H9 (cell line): ENCODE measurements around the gene GRID2. TPM values are rescaled to one million over a fixed set of nuclear protein-coding genes. Genes with fewer than 3 reads are reported as not detected.

ENCODE experiments used
- DNase-seq: peaks from one replicate; pipeline ENCODE4 v3.0.0-alpha.2; 2017
- H2AFZ ChIP-seq: one replicate; pipeline ENCODE4 v1.6.1; 2013; ENCODE audit warnings: mild to moderate bottlenecking, low read length, control low read depth, moderate library complexity
- H2AK5ac ChIP-seq: 2 replicates; pipeline ENCODE4 v1.6.1; 2013; ENCODE audit warnings: low read length, control low read depth, mixed read lengths; ENCODE audit not compliant: insufficient read length
- H2BK120ac ChIP-seq: one replicate; pipeline ENCODE4 v1.6.1; 2013; ENCODE audit warnings: low read depth, mild to moderate bottlenecking, low read length, control low read depth, inconsistent platforms; ENCODE audit not compliant: poor library complexity, severe bottlenecking
- H2BK12ac ChIP-seq: 2 replicates; pipeline ENCODE4 v1.6.1; 2013; ENCODE audit warnings: low read length, control low read depth, mixed read lengths, low read depth; ENCODE audit not compliant: insufficient read length
- H2BK15ac ChIP-seq: 2 replicates; pipeline ENCODE4 v1.6.1; 2013; ENCODE audit warnings: low read depth, low read length, control low read depth
- H2BK20ac ChIP-seq: one replicate; pipeline ENCODE4 v1.6.1; 2013; ENCODE audit warnings: low read depth, mild to moderate bottlenecking, low read length, control low read depth, inconsistent platforms; ENCODE audit not compliant: poor library complexity, severe bottlenecking
- H2BK5ac ChIP-seq: 2 replicates; pipeline ENCODE4 v1.6.1; 2013; ENCODE audit warnings: low read length, control low read depth, mixed read lengths; ENCODE audit not compliant: insufficient read length
- H3K14ac ChIP-seq: 2 replicates; pipeline ENCODE4 v1.6.1; 2013; ENCODE audit warnings: low read length, control low read depth; ENCODE audit not compliant: insufficient read depth
- H3K18ac ChIP-seq: 2 replicates; pipeline ENCODE4 v1.6.1; 2013; ENCODE audit warnings: low read depth, mild to moderate bottlenecking, mixed read lengths, low read length, control low read depth; ENCODE audit not compliant: insufficient read length
- H3K23ac ChIP-seq: 2 replicates; pipeline ENCODE4 v1.6.1; 2013; ENCODE audit warnings: low read length, control low read depth, mixed read lengths, low read depth; ENCODE audit not compliant: insufficient read length
- H3K23me2 ChIP-seq: 2 replicates; pipeline ENCODE4 v1.6.1; 2013; ENCODE audit warnings: low read depth, mild to moderate bottlenecking, mixed read lengths, low read length, control low read depth; ENCODE audit not compliant: insufficient read length, poor library complexity, severe bottlenecking
- H3K27ac ChIP-seq: 2 replicates; pipeline ENCODE4 v1.5.1; 2013; ENCODE audit warnings: low read length, control low read depth, mixed read lengths, low read depth; ENCODE audit not compliant: insufficient read length
- H3K27me3 ChIP-seq: 2 replicates; pipeline ENCODE4 v1.6.1; 2013; ENCODE audit warnings: low read length, control low read depth, inconsistent platforms; ENCODE audit not compliant: insufficient read depth
- H3K4ac ChIP-seq: 2 replicates; pipeline ENCODE4 v1.6.1; 2013; ENCODE audit warnings: low read depth, mild to moderate bottlenecking, control low read depth, inconsistent platforms, low read length, moderate library complexity
- H3K4me1 ChIP-seq: 2 replicates; pipeline ENCODE4 v1.6.1; 2013; ENCODE audit warnings: low read length, control low read depth, inconsistent platforms; ENCODE audit not compliant: insufficient read depth
- H3K4me2 ChIP-seq: 2 replicates; pipeline ENCODE4 v1.6.1; 2013; ENCODE audit warnings: low read length, control low read depth, mixed read lengths; ENCODE audit not compliant: insufficient read length, insufficient read depth
- H3K56ac ChIP-seq: 2 replicates; pipeline ENCODE4 v1.6.1; 2013; ENCODE audit warnings: low read depth, mild to moderate bottlenecking, mixed read lengths, low read length, control low read depth; ENCODE audit not compliant: insufficient read length
- H3K79me1 ChIP-seq: 2 replicates; pipeline ENCODE4 v1.6.1; 2013; ENCODE audit warnings: low read depth, mild to moderate bottlenecking, moderate library complexity, low read length, control low read depth, inconsistent platforms; ENCODE audit not compliant: insufficient read depth, poor library complexity, severe bottlenecking
- H3K79me2 ChIP-seq: 2 replicates; pipeline ENCODE4 v1.6.1; 2013; ENCODE audit warnings: low read length, control low read depth, inconsistent platforms; ENCODE audit not compliant: insufficient read depth
- H3K9ac ChIP-seq: 2 replicates; pipeline ENCODE4 v1.6.1; 2013; ENCODE audit warnings: low read length, control low read depth, mixed read lengths; ENCODE audit not compliant: insufficient read length; ENCODE audit errors: extremely low read depth
- H3K9me3 ChIP-seq: one replicate; pipeline ENCODE4 v1.6.1; 2013; ENCODE audit warnings: low read depth, low read length, inconsistent platforms; ENCODE audit not compliant: control insufficient read depth
- H3T11ph ChIP-seq: one replicate; pipeline ENCODE4 v1.6.1; 2013; ENCODE audit warnings: mild to moderate bottlenecking, low read length, control low read depth, inconsistent platforms
- H4K20me1 ChIP-seq: one replicate; pipeline ENCODE4 v1.6.1; 2013; ENCODE audit not compliant: control insufficient read depth, insufficient read length, insufficient read depth
- H4K5ac ChIP-seq: 2 replicates; pipeline ENCODE4 v1.6.1; 2013; ENCODE audit warnings: low read depth, mild to moderate bottlenecking, mixed read lengths, low read length, control low read depth; ENCODE audit not compliant: insufficient read length
- H4K8ac ChIP-seq: replicated peaks from 2 replicates; pipeline ENCODE4 v1.6.1; 2013; ENCODE audit warnings: low read length, control low read depth, mixed read lengths, low read depth; ENCODE audit not compliant: insufficient read length
- H4K91ac ChIP-seq: 2 replicates; pipeline ENCODE4 v1.6.1; 2013; ENCODE audit warnings: low read depth, mild to moderate bottlenecking, moderate library complexity, mixed read lengths, low read length, control low read depth; ENCODE audit not compliant: insufficient read length
- H3K27ac Mint-ChIP-seq, 3 experiments: 2 replicates in 2 of 3; 3 replicates in 1 of 3; pipeline ENCODE4 v1.8.0; 2020 to 2021; ENCODE audit warnings: mixed read lengths in 3 of 3, mild to moderate bottlenecking in 1 of 3, moderate library complexity in 1 of 3
- H3K27me3 Mint-ChIP-seq: 2 replicates; pipeline ENCODE4 v1.8.0; 2021; ENCODE audit warnings: low read depth, mild to moderate bottlenecking, moderate library complexity, mixed read lengths
- H3K36me3 Mint-ChIP-seq, 3 experiments: 2 replicates in 2 of 3; 3 replicates in 1 of 3; pipeline ENCODE4 v1.8.0; 2020 to 2021; ENCODE audit warnings: low read depth in 3 of 3, mixed read lengths in 3 of 3; ENCODE audit not compliant: insufficient read depth in 1 of 3
- H3K4me1 Mint-ChIP-seq, 2 experiments: 2 replicates each; pipeline ENCODE4 v1.8.0; 2020; ENCODE audit warnings: mixed read lengths in 2 of 2
- H3K4me3 Mint-ChIP-seq, 2 experiments: 2 replicates in 1 of 2; 3 replicates in 1 of 2; pipeline ENCODE4 v1.8.0; 2020 to 2021; ENCODE audit warnings: mild to moderate bottlenecking in 2 of 2, mixed read lengths in 2 of 2, moderate library complexity in 1 of 2
- H3K9me3 Mint-ChIP-seq, 2 experiments: 2 replicates in 1 of 2; 3 replicates in 1 of 2; pipeline ENCODE4 v1.8.0; 2020; ENCODE audit warnings: mild to moderate bottlenecking in 2 of 2, mixed read lengths in 2 of 2, moderate library complexity in 1 of 2
- CTCF ChIP-seq: fragments of 200-600 bp; sonication (generic); conservative IDR thresholded peaks from 3 replicates; pipeline ENCODE4 v1.8.0; 2021; ENCODE audit warnings: antibody characterized with exemption, mild to moderate bottlenecking
- WGBS: extraction: QIAGEN DNeasy Blood & Tissue Kit; methylation state at CpG from one replicate; pipeline ENCODE4 v1.1.7; 2013; ENCODE audit warnings: missing lambda C conversion rate, low lambda C conversion rate, mixed read lengths; ENCODE audit not compliant: insufficient read length; ENCODE audit errors: extremely low coverage; 5-methylcytosine and 5-hydroxymethylcytosine counted together
- total RNA-seq: library from RNA; stranded (reverse); gene quantifications from 2 replicates; pipeline ENCODE4 v1.2.1, GENCODE V29; 2021

GRID2 gene
- total RNA-seq, 1 experiment from 2014 or later = 21.8 TPM

- no peak overlapping the region; a peak in 1 of 7 replicates for H3K27ac Mint-ChIP-seq
- H3K27me3 Mint-ChIP-seq = no peaks in the 10 kb centered on the region
- no peak for DNase-seq
- no peaks in the 10 kb centered on the region for H3K4me1 ChIP-seq
- H2BK20ac ChIP-seq = no peak overlapping the region
- no peak overlapping the region for H3K4me3 Mint-ChIP-seq
- H2AK5ac ChIP-seq = no peak overlapping the region
- H4K20me1 ChIP-seq = no peaks in the 10 kb centered on the region
- H3K36me3 Mint-ChIP-seq = no peaks in the 10 kb centered on the region
- no peaks in the 10 kb centered on the region for H3K9me3 Mint-ChIP-seq
- no peak overlapping the region for H2BK12ac ChIP-seq
- H3K9ac ChIP-seq = no peak overlapping the region
- no peaks in the 10 kb centered on the region for H3K79me2 ChIP-seq
- no peak overlapping the region for H4K8ac ChIP-seq
- no peak overlapping the region for H3K14ac ChIP-seq
- no peaks in the 10 kb centered on the region; the same call in 1 of the 2 replicates for H3K27me3 ChIP-seq
- H2BK5ac ChIP-seq = no peak overlapping the region
- H3K23ac ChIP-seq = no peak overlapping the region
- H3K23me2 ChIP-seq = no peaks in the 10 kb centered on the region
- H4K91ac ChIP-seq = no peak overlapping the region
- no peak for TF ChIP-seq CTCF
- H3T11ph ChIP-seq = no peak overlapping the region
- H3K18ac ChIP-seq = no peak overlapping the region
- no peak overlapping the region for H4K5ac ChIP-seq
- H2BK120ac ChIP-seq = no peak overlapping the region
- peaks cover 0 to 2% of the 10 kb centered on the region in 2 experiments; a peak in 1 of 4 replicates for H3K4me1 Mint-ChIP-seq
- H2AFZ ChIP-seq = no peak overlapping the region
- H3K56ac ChIP-seq = no peak overlapping the region
- H3K4ac ChIP-seq = no peak overlapping the region
- no peak overlapping the region for H3K4me2 ChIP-seq
- H2BK15ac ChIP-seq = no peak overlapping the region
- H3K9me3 ChIP-seq = no peaks in the 10 kb centered on the region
- H3K79me1 ChIP-seq = no peaks in the 10 kb centered on the region
- WGBS = no CpG with 5 or more reads among the region's 1 CpG
- H3K27ac ChIP-seq = no peak overlapping the region
Observed at GRCh38 chr4:93700571-93700970, 1396.8 kb downstream of the GRID2 start.
